Panc1 (cell line): ENCODE data around the gene DRAM1. TPM values are rescaled to one million over a fixed set of nuclear protein-coding genes. Genes with fewer than 3 reads are reported as not detected.

Experiments
- ATAC-seq: fragments of 200-7000 bp; cut with Tn5 transposase; 2 replicates; pipeline ENCODE4 v1.9.1; 2020; ENCODE audit warnings: mild to moderate bottlenecking, moderate library complexity
- BruUV-seq: library from RNA; stranded (reverse); fragments of 400-500 nt; replicated peaks from 2 replicates; lab custom pipeline; 2021; lab: Mats Ljungman, UMichigan
- CTCF ChIA-PET: fragments of 300-600 bp; sonication (Branson Sonifier 250); formaldehyde crosslinking; loops from one replicate; lab custom pipeline; 2022; ENCODE audit warnings: antibody characterized with exemption; lab: Charles Lee
- POLR2A ChIA-PET: fragments of 300-600 bp; sonication (Branson Sonifier 250); formaldehyde crosslinking; loops from one replicate; lab custom pipeline; 2022; ENCODE audit warnings: antibody characterized with exemption; lab: Charles Lee
- DNase-seq: peaks from one replicate; pipeline ENCODE4 v3.0.0-alpha.2; 2010; ENCODE audit warnings: low read depth, low spot score
- H3K27ac ChIP-seq: 2 replicates; pipeline ENCODE4 v1.5.1; 2011; ENCODE audit warnings: mild to moderate bottlenecking, low read length, inconsistent platforms
- H3K27me3 ChIP-seq: fragments of 200-500 bp; sonication (Bioruptor generic); 2 replicates; pipeline ENCODE4 v1.6.0; 2014; ENCODE audit warnings: low read length, inconsistent platforms; ENCODE audit not compliant: control insufficient read depth, insufficient read depth
- H3K36me3 ChIP-seq: fragments of 200-500 bp; sonication (Bioruptor generic); 2 replicates; pipeline ENCODE4 v1.5.1; 2014; ENCODE audit warnings: inconsistent platforms, mild to moderate bottlenecking, low read length, moderate library complexity; ENCODE audit not compliant: control insufficient read depth, insufficient read depth
- H3K4me1 ChIP-seq: 2 replicates; pipeline ENCODE4 v1.5.1; 2011; ENCODE audit warnings: inconsistent platforms, mild to moderate bottlenecking, low read length, moderate library complexity; ENCODE audit not compliant: control insufficient read depth, insufficient read depth
- H3K4me3 ChIP-seq, 2 experiments: 2 replicates each; pipeline ENCODE4 v1.5.1; 2011 to 2012; ENCODE audit warnings: low read depth in 2 of 2, low read length in 2 of 2, mild to moderate bottlenecking in 2 of 2, inconsistent platforms in 1 of 2, moderate library complexity in 1 of 2
- H3K9me3 ChIP-seq: fragments of 200-500 bp; sonication (Bioruptor generic); 2 replicates; pipeline ENCODE4 v1.5.1; 2014; ENCODE audit warnings: low read depth, mild to moderate bottlenecking, inconsistent platforms, low read length, moderate library complexity; ENCODE audit not compliant: control insufficient read depth, insufficient read depth
- POLR2AphosphoS5 ChIP-seq: IDR thresholded peaks from 2 replicates; pipeline ENCODE4 v1.6.1; 2012; ENCODE audit warnings: mild to moderate bottlenecking, low read depth, low read length, moderate library complexity
- SIN3A ChIP-seq: IDR thresholded peaks from 2 replicates; pipeline ENCODE4 v1.6.1; 2012; ENCODE audit warnings: low read depth, mild to moderate bottlenecking, low read length, moderate library complexity, borderline replicate concordance; ENCODE audit not compliant: insufficient read depth
- TCF7L2 ChIP-seq: IDR thresholded peaks from 2 replicates; pipeline ENCODE4 v1.6.1; 2011; ENCODE audit warnings: mild to moderate bottlenecking, low read depth, low read length, inconsistent platforms
- in situ Hi-C: cut with HindIII; loops from 2 replicates; pipeline ENCODE4 v1.10.0; 2016; ENCODE audit warnings: low sequenced_read_pairs, low pct_unique_long_range_greater_than_20kb
- intact Hi-C: fragments of 100-400 bp; cut with micrococcal nuclease; formaldehyde crosslinking; loops from one replicate; pipeline ENCODE4 v1.10.0; 2022; ENCODE audit not compliant: unreplicated experiment
- total RNA-seq: library from RNA; stranded (reverse); gene quantifications from one replicate; pipeline ENCODE4 v1.2.1, GENCODE V29; 2021; ENCODE audit not compliant: unreplicated experiment
- TF ChIP-seq, protein P1 (sequence below): fragments of 450-650 bp; IDR thresholded peaks from 2 replicates; pipeline ENCODE4 v1.5.1; 2017; ENCODE audit warnings: mild to moderate bottlenecking
- TF ChIP-seq, protein P2 (sequence below), 2 experiments: IDR thresholded peaks; 2 replicates each; pipeline ENCODE4 v1.6.1; 2011 to 2012; ENCODE audit warnings: low read depth in 2 of 2, control low read depth in 1 of 2, low read length in 1 of 2, mild to moderate bottlenecking in 1 of 2, moderate library complexity in 1 of 2; ENCODE audit not compliant: insufficient read depth in 1 of 2

DRAM1 gene
- total RNA-seq, 1 experiment from 2014 or later = 19.2 TPM

DNA sequence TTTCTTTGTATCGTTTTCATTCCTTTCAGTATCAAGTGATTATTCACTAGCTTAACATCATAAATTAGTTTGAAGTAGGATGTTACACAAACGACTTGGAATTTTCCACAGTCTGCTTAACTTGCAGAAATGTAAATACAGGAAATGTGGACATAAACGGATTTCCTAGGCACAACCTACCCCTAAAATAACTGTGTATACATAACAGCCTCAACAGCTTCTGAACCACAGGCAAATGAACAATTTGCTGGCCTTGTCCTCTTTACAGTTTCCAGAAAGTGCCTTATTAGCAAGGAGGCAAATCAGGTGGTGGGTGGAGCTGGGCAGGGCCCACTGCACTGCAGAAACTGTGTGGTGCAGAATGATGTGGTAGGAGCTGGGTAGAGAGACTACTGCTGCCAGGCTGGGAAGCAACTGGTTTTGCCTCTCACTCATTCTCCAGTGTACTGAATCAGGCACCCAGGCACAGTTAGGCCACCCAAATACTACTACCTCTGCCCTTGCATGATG lies 14.1 kb downstream of the DRAM1 start:
- no peaks in the 10 kb centered on the region for H3K27me3 ChIP-seq
- H3K36me3 ChIP-seq = no peaks in the 10 kb centered on the region
- peaks cover 15% of the 10 kb centered on the region for H3K4me1 ChIP-seq
- TF ChIP-seq, protein P1, sequence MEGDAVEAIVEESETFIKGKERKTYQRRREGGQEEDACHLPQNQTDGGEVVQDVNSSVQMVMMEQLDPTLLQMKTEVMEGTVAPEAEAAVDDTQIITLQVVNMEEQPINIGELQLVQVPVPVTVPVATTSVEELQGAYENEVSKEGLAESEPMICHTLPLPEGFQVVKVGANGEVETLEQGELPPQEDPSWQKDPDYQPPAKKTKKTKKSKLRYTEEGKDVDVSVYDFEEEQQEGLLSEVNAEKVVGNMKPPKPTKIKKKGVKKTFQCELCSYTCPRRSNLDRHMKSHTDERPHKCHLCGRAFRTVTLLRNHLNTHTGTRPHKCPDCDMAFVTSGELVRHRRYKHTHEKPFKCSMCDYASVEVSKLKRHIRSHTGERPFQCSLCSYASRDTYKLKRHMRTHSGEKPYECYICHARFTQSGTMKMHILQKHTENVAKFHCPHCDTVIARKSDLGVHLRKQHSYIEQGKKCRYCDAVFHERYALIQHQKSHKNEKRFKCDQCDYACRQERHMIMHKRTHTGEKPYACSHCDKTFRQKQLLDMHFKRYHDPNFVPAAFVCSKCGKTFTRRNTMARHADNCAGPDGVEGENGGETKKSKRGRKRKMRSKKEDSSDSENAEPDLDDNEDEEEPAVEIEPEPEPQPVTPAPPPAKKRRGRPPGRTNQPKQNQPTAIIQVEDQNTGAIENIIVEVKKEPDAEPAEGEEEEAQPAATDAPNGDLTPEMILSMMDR = no peak
- TF ChIP-seq TCF7L2 (no peak), SIN3A (no peak), POLR2AphosphoS5 (no peak)
- TF ChIP-seq, protein P2, sequence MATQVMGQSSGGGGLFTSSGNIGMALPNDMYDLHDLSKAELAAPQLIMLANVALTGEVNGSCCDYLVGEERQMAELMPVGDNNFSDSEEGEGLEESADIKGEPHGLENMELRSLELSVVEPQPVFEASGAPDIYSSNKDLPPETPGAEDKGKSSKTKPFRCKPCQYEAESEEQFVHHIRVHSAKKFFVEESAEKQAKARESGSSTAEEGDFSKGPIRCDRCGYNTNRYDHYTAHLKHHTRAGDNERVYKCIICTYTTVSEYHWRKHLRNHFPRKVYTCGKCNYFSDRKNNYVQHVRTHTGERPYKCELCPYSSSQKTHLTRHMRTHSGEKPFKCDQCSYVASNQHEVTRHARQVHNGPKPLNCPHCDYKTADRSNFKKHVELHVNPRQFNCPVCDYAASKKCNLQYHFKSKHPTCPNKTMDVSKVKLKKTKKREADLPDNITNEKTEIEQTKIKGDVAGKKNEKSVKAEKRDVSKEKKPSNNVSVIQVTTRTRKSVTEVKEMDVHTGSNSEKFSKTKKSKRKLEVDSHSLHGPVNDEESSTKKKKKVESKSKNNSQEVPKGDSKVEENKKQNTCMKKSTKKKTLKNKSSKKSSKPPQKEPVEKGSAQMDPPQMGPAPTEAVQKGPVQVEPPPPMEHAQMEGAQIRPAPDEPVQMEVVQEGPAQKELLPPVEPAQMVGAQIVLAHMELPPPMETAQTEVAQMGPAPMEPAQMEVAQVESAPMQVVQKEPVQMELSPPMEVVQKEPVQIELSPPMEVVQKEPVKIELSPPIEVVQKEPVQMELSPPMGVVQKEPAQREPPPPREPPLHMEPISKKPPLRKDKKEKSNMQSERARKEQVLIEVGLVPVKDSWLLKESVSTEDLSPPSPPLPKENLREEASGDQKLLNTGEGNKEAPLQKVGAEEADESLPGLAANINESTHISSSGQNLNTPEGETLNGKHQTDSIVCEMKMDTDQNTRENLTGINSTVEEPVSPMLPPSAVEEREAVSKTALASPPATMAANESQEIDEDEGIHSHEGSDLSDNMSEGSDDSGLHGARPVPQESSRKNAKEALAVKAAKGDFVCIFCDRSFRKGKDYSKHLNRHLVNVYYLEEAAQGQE (IDR thresholded peaks at IDR 0.05; ENCODE audit: insufficient read depth in 1 of 2, low read depth in 2 of 2, low read length in 1 of 2) = no peak
- POLR2A ChIA-PET = interaction anchor here (0.7 kb wide), 1 partner anchor 336 kb away, joined by 4 read pairs; no protein-coding TSS in a partner anchor
- H3K9me3 ChIP-seq = no peaks in the 10 kb centered on the region
- peak overlapping the region in 1 of 2 experiments; percentile 4; a peak in 1 of 4 replicates for H3K4me3 ChIP-seq
- CTCF ChIA-PET = interaction anchor here (0.6 kb wide), 1 partner anchor 53 kb away, joined by 5 read pairs; no protein-coding TSS in a partner anchor
- intact Hi-C loops (no loop called here), in situ Hi-C loops (no loop called here)
- ATAC-seq (peak; percentile 84), DNase-seq (no peak)
- peak overlapping the region; percentile 73 for H3K27ac ChIP-seq
- no TSS peak for BruUV-seq

DNA sequence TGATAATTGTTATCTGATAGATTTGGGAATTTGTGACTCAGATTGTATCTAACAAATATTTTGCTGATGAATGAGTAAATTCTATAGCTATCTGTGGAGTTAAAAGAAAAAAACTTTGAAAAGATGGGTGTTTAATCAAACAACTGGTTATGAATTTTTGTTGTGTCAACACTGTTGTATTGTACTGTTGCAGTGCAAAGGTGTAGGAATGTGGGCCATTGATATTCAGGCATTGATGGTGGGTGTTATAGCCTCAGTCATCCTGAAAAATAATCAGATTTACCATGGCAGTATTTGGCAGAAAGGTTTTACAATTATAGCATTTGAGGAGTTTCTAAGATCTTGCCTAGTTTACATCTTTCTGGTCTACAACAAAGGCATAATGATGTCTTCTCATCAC lies 15.4 kb downstream of the DRAM1 start:
- BruUV-seq = no TSS peak
- Histone ChIP-seq H3K4me1 (peaks cover 15% of the 10 kb centered on the region), H3K36me3 (no peaks in the 10 kb centered on the region), H3K4me3 (no peak overlapping the region), H3K9me3 (no peaks in the 10 kb centered on the region), H3K27ac (peak overlapping the region; percentile 40; the same call in 1 of the 2 replicates), H3K27me3 (no peaks in the 10 kb centered on the region)
- ATAC-seq (no peak), DNase-seq (no peak)
- in situ Hi-C loops = no loop called here
- ChIA-PET CTCF (no interaction called here), POLR2A (interaction anchor here (0.7 kb wide), 1 partner anchor 12 kb away, joined by 4 read pairs; no protein-coding TSS in a partner anchor)
- intact Hi-C loops = no loop called here
- TF ChIP-seq TCF7L2 (no peak), SIN3A (no peak), POLR2AphosphoS5 (no peak)
- TF ChIP-seq, protein P1 = no peak
- TF ChIP-seq, protein P2 (IDR thresholded peaks at IDR 0.05; ENCODE audit: insufficient read depth in 1 of 2, low read depth in 2 of 2, low read length in 1 of 2) = no peak
